ENCODE measurements around the gene DNAJB14. TPM values are rescaled to one million over a fixed set of nuclear protein-coding genes. Genes with fewer than 3 reads are reported as not detected.

Gene DNAJB14
- total RNA-seq, 2 experiments from 2014 or later, result 53.7 to 55.4 TPM

GRCh38 chr4:99857307-99857706 lies 89.1 kb downstream of the DNAJB14 start:
- CTCF ChIA-PET, result interaction anchor here (0.5 to 1.3 kb wide), 2 partner anchors 10 to 649 kb away, joined by 3 read pairs; no protein-coding TSS in a partner anchor
- Mint-ChIP-seq H3K4me3 (no peak overlapping the region), H3K27ac (peak overlapping the region; percentile 82), H3K36me3 (ENCODE audit: low read depth) (peaks cover 77% of the 10 kb centered on the region), H3K9me3 (no peaks in the 10 kb centered on the region), H3K4me1 (peaks cover 73% of the 10 kb centered on the region), H3K27me3 (no peaks in the 10 kb centered on the region)
- no peak for DNase-seq
- POLR2A ChIA-PET, result interaction anchor here (0.6 to 6.4 kb wide), 5 partner anchors 11 to 1487 kb away, joined by 3 to 40 read pairs (median 4); partner anchors contain the start of gene DAPP1

- peaks cover 71% of the 10 kb centered on the region for H3K4me1 Mint-ChIP-seq
- ChIA-PET POLR2A (interaction anchor here (1.0 to 6.4 kb wide), 5 partner anchors 10 to 92 kb away, joined by 4 to 40 read pairs (median 11); partner anchors contain the start of genes DAPP1 and LAMTOR3), CTCF (interaction anchor here (1.1 to 2.1 kb wide), 5 partner anchors 10 to 92 kb away, joined by 3 to 11 read pairs (median 4); no protein-coding TSS in a partner anchor)
- no peaks in the 10 kb centered on the region for H3K27me3 Mint-ChIP-seq
- DNase-seq, result peak; percentile 40
- H3K27ac Mint-ChIP-seq, result peak overlapping the region; percentile 82
- peak overlapping the region; percentile 22 for H3K4me3 Mint-ChIP-seq
- H3K9me3 Mint-ChIP-seq, result no peaks in the 10 kb centered on the region
- H3K36me3 Mint-ChIP-seq (ENCODE audit: low read depth), result peaks cover 75% of the 10 kb centered on the region
Observed at GRCh38 chr4:99856166-99856565, 90.3 kb downstream of the DNAJB14 start.

- H3K4me1 Mint-ChIP-seq, result peaks cover 71% of the 10 kb centered on the region
- peak overlapping the region; percentile 83 for H3K27ac Mint-ChIP-seq
- peak overlapping the region; percentile 36 for H3K4me3 Mint-ChIP-seq
- H3K27me3 Mint-ChIP-seq, result no peaks in the 10 kb centered on the region
- H3K36me3 Mint-ChIP-seq (ENCODE audit: low read depth), result peaks cover 70% of the 10 kb centered on the region
- CTCF ChIA-PET, result interaction anchor here (1.0 to 2.1 kb wide), 5 partner anchors 9 to 93 kb away, joined by 3 to 11 read pairs (median 4); no protein-coding TSS in a partner anchor
- POLR2A ChIA-PET, result interaction anchor here (1.0 to 6.4 kb wide), 5 partner anchors 9 to 92 kb away, joined by 4 to 40 read pairs (median 11); partner anchors contain the start of genes DAPP1 and LAMTOR3
- no peaks in the 10 kb centered on the region for H3K9me3 Mint-ChIP-seq
- DNase-seq, result peak; percentile 43
Observed at GRCh38 chr4:99855678-99856077, 90.7 kb downstream of the DNAJB14 start.

GRCh38 chr4:99853999-99854398 lies 92.4 kb downstream of the DNAJB14 start:
- no peak overlapping the region for H3K4me3 Mint-ChIP-seq
- peaks cover 64% of the 10 kb centered on the region for H3K36me3 Mint-ChIP-seq (ENCODE audit: low read depth)
- H3K27me3 Mint-ChIP-seq, result no peaks in the 10 kb centered on the region
- H3K4me1 Mint-ChIP-seq, result peaks cover 77% of the 10 kb centered on the region
- no peaks in the 10 kb centered on the region for H3K9me3 Mint-ChIP-seq
- CTCF ChIA-PET, result interaction anchor here (1.1 to 2.4 kb wide), 2 partner anchors 37 to 42 kb away, joined by 4 to 8 read pairs; partner anchors contain the start of gene DAPP1
- H3K27ac Mint-ChIP-seq, result no peak overlapping the region
- no peak for DNase-seq
- POLR2A ChIA-PET, result interaction anchor here (1.2 to 6.4 kb wide), 3 partner anchors 37 to 96 kb away, joined by 4 to 40 read pairs (median 5); partner anchors contain the start of genes DAPP1, DNAJB14 and H2AZ1

GRCh38 chr4:99853190-99853589 lies 93.2 kb downstream of the DNAJB14 start:
- CTCF ChIA-PET, result interaction anchor here (1.1 to 2.4 kb wide), 2 partner anchors 37 to 41 kb away, joined by 4 to 8 read pairs; partner anchors contain the start of gene DAPP1
- no peaks in the 10 kb centered on the region for H3K9me3 Mint-ChIP-seq
- H3K27me3 Mint-ChIP-seq, result no peaks in the 10 kb centered on the region
- H3K4me1 Mint-ChIP-seq, result peaks cover 83% of the 10 kb centered on the region
- no peak overlapping the region for H3K4me3 Mint-ChIP-seq
- no peak for DNase-seq
- H3K27ac Mint-ChIP-seq, result no peak overlapping the region
- POLR2A ChIA-PET, result interaction anchor here (1.1 to 6.4 kb wide), 4 partner anchors 12 to 93 kb away, joined by 3 to 40 read pairs (median 4); partner anchors contain the start of genes DAPP1 and DNAJB14
- H3K36me3 Mint-ChIP-seq (ENCODE audit: low read depth), result peaks cover 66% of the 10 kb centered on the region

GRCh38 chr4:99852199-99852749 lies 94.1 kb downstream of the DNAJB14 start:
- no peaks in the 10 kb centered on the region for H3K9me3 Mint-ChIP-seq
- H3K27me3 Mint-ChIP-seq, result no peaks in the 10 kb centered on the region
- H3K4me3 Mint-ChIP-seq, result peak overlapping the region; percentile 59
- ChIA-PET CTCF (interaction anchor here (2.4 kb wide), 1 partner anchor 41 kb away, joined by 8 read pairs; no protein-coding TSS in a partner anchor), POLR2A (interaction anchor here (1.0 to 6.4 kb wide), 6 partner anchors 9 to 98 kb away, joined by 3 to 40 read pairs (median 6); partner anchors contain the start of genes DAPP1, H2AZ1 and LAMTOR3)
- peak overlapping the region; percentile 88 for H3K27ac Mint-ChIP-seq
- DNase-seq, result no peak
- peaks cover 87% of the 10 kb centered on the region for H3K4me1 Mint-ChIP-seq
- peaks cover 63% of the 10 kb centered on the region for H3K36me3 Mint-ChIP-seq (ENCODE audit: low read depth)

GRCh38 chr4:99848591-99849001 lies 97.8 kb downstream of the DNAJB14 start:
- Mint-ChIP-seq H3K27ac (peak overlapping the region; percentile 96), H3K27me3 (no peaks in the 10 kb centered on the region), H3K9me3 (no peaks in the 10 kb centered on the region), H3K36me3 (ENCODE audit: low read depth) (peaks cover 54% of the 10 kb centered on the region), H3K4me3 (no peak overlapping the region), H3K4me1 (peaks cover 81% of the 10 kb centered on the region)
- DNase-seq, result no peak
- POLR2A ChIA-PET, result interaction anchor here (1.3 to 3.5 kb wide), 4 partner anchors 32 to 285 kb away, joined by 5 to 62 read pairs (median 19); partner anchors contain the start of genes DAPP1, DNAJB14 and TRMT10A
- CTCF ChIA-PET, result interaction anchor here (3.2 kb wide), 1 partner anchor 40 kb away, joined by 10 read pairs; no protein-coding TSS in a partner anchor

GRCh38 chr4:99847362-99847976 lies 98.9 kb downstream of the DNAJB14 start:
- no peaks in the 10 kb centered on the region for H3K27me3 Mint-ChIP-seq
- H3K4me1 Mint-ChIP-seq, result peaks cover 70% of the 10 kb centered on the region
- no peaks in the 10 kb centered on the region for H3K9me3 Mint-ChIP-seq
- ChIA-PET CTCF (interaction anchor here (0.6 to 3.2 kb wide), 3 partner anchors 8 to 39 kb away, joined by 4 to 11 read pairs (median 10); no protein-coding TSS in a partner anchor), POLR2A (interaction anchor here (0.6 to 3.9 kb wide), 12 partner anchors 9 to 1310 kb away, joined by 3 to 62 read pairs (median 6); partner anchors contain the start of genes ADH5, DAPP1, DNAJB14 and LAMTOR3)
- H3K36me3 Mint-ChIP-seq (ENCODE audit: low read depth), result peaks cover 55% of the 10 kb centered on the region
- H3K27ac Mint-ChIP-seq, result peak overlapping the region; percentile 96
- DNase-seq, result peak; percentile 34
- peak overlapping the region; percentile 63 for H3K4me3 Mint-ChIP-seq

- Mint-ChIP-seq H3K27ac (peak overlapping the region; percentile 96), H3K9me3 (no peaks in the 10 kb centered on the region), H3K4me3 (peak overlapping the region; percentile 63), H3K27me3 (no peaks in the 10 kb centered on the region), H3K36me3 (ENCODE audit: low read depth) (peaks cover 57% of the 10 kb centered on the region), H3K4me1 (peaks cover 65% of the 10 kb centered on the region)
- POLR2A ChIA-PET, result interaction anchor here (1.2 to 3.9 kb wide), 10 partner anchors 9 to 758 kb away, joined by 3 to 62 read pairs (median 8); partner anchors contain the start of genes ADH5, DAPP1, DNAJB14 and LAMTOR3
- no peak for DNase-seq
- CTCF ChIA-PET, result interaction anchor here (1.0 to 3.2 kb wide), 5 partner anchors 9 to 283 kb away, joined by 3 to 11 read pairs (median 10); partner anchors contain the start of genes DAPP1 and TRMT10A
Observed at GRCh38 chr4:99846891-99847290, 99.5 kb downstream of the DNAJB14 start.

Other genes starting within 250 kb of the DNAJB14 start
- 10 to 100 TPM; 35.8 to 39.4 TPM for gene DAPP1, start 129.8 kb downstream of the DNAJB14 start, total RNA-seq
- gene LAMTOR3, start 52.2 kb downstream of the DNAJB14 start, total RNA-seq, result 10 to 100 TPM; 28.1 to 29.2 TPM
- 100 to 1,000 TPM; 542 to 545 TPM for gene H2AZ1, start 3.7 kb upstream of the DNAJB14 start, total RNA-seq
- 1 to 10 TPM; 1.1 to 1.3 TPM for gene DDIT4L, start 243.8 kb upstream of the DNAJB14 start, total RNA-seq

All from activated CD4-positive, alpha-beta memory T cell treated with anti-CD3 and anti-CD28 coated beads, Interleukin-2, amount 10 ng/mL, durations not matched to agents 7 days and 5 days (primary cell).